OCI-LY3 (cell line): ENCODE data around the gene EPHB1.

Experiments used
- H2AFZ ChIP-seq: fragments of 200-600, 300-600 bp; shearing (Covaris generic); 2 replicates; pipeline ENCODE4 v1.6.0; 2014; ENCODE audit warnings: antibody characterized with exemption, low read depth, low read length
- H3K27ac ChIP-seq: fragments of 200-600, 300-600 bp; sonication (generic); 2 replicates; pipeline ENCODE4 v1.5.1; 2014; ENCODE audit warnings: mild to moderate bottlenecking, low read length, moderate library complexity, mixed read lengths
- H3K27me3 ChIP-seq: fragments of 200-600, 300-600 bp; sonication (generic); 2 replicates; pipeline ENCODE4 v1.6.1; 2014; ENCODE audit warnings: low read depth, low read length, mixed read lengths
- H3K36me3 ChIP-seq: fragments of 200-600, 300-600 bp; sonication (generic); replicated peaks from 2 replicates; pipeline ENCODE3; 2014; ENCODE audit warnings: low read depth, low read length, mixed read lengths
- H3K4me1 ChIP-seq: fragments of 300-600, 200-600 bp; sonication (generic); 2 replicates; pipeline ENCODE4 v1.6.1; 2014; ENCODE audit warnings: low read length, mixed read lengths
- H3K4me2 ChIP-seq: fragments of 200-600, 300-600 bp; sonication (generic); 2 replicates; pipeline ENCODE4 v1.6.1; 2014; ENCODE audit warnings: low read length, mixed read lengths
- H3K4me3 ChIP-seq: fragments of 300-600, 200-600 bp; sonication (generic); 2 replicates; pipeline ENCODE4 v1.5.1; 2014; ENCODE audit warnings: antibody characterized with exemption, mild to moderate bottlenecking, low read length, moderate library complexity
- H3K79me2 ChIP-seq: fragments of 300-600, 200-600 bp; shearing (Covaris generic); 2 replicates; pipeline ENCODE4 v1.6.1; 2014; ENCODE audit warnings: mild to moderate bottlenecking, low read length, mixed read lengths
- H3K9ac ChIP-seq: fragments of 300-600, 200-600 bp; shearing (Covaris generic); 2 replicates; pipeline ENCODE4 v1.6.0; 2014; ENCODE audit warnings: mild to moderate bottlenecking, low read length, moderate library complexity
- H3K9me3 ChIP-seq: fragments of 200-600, 300-600 bp; shearing (Covaris generic); 2 replicates; pipeline ENCODE4 v1.6.1; 2014; ENCODE audit warnings: low read length, mixed read lengths; ENCODE audit not compliant: insufficient read depth
- H4K20me1 ChIP-seq: fragments of 200-600, 300-600 bp; sonication (generic); 2 replicates; pipeline ENCODE4 v1.6.1; 2016; ENCODE audit warnings: low read length, mixed read lengths; ENCODE audit not compliant: insufficient read depth
- EZH2phosphoT487 ChIP-seq: fragments of 200-600 bp; shearing (Covaris generic); IDR thresholded peaks from 2 replicates; pipeline ENCODE4 v1.6.1; 2018; ENCODE audit warnings: antibody characterized with exemption, mixed run types, low read depth
- TF ChIP-seq, protein P1 (sequence below): fragments of 200-600, 300-600 bp; sonication (generic); IDR thresholded peaks from 2 replicates; pipeline ENCODE4 v1.5.1; 2014; ENCODE audit warnings: antibody characterized with exemption, low read length, low read depth

The EPHB1 gene

GRCh38 chr3:134808835-134809234, 13.8 kb downstream of the EPHB1 start:
- no peaks in the 10 kb centered on the region for H3K27me3 ChIP-seq
- H3K79me2 ChIP-seq: peaks cover 100% of the 10 kb centered on the region

GRCh38 chr3:134809427-134810051, 14.5 kb downstream of the EPHB1 start:
- H3K36me3 ChIP-seq: peaks cover 71% of the 10 kb centered on the region
- no peaks in the 10 kb centered on the region for H3K27me3 ChIP-seq

More at GRCh38 chr3:134808835-134809234, 13.8 kb downstream of the EPHB1 start:
- H3K4me2 ChIP-seq: peak overlapping the region; percentile 96
- H4K20me1 ChIP-seq: peaks cover 98% of the 10 kb centered on the region
- H3K9me3 ChIP-seq: no peaks in the 10 kb centered on the region
- peak overlapping the region; percentile 14; the same call in 1 of the 2 replicates for H3K9ac ChIP-seq
- H3K4me1 ChIP-seq: peaks cover 88% of the 10 kb centered on the region
- H3K4me3 ChIP-seq: peak overlapping the region; percentile 43; the same call in 1 of the 2 replicates
- H2AFZ ChIP-seq: no peak overlapping the region
- no peak for TF ChIP-seq EZH2phosphoT487
- TF ChIP-seq, protein P1, sequence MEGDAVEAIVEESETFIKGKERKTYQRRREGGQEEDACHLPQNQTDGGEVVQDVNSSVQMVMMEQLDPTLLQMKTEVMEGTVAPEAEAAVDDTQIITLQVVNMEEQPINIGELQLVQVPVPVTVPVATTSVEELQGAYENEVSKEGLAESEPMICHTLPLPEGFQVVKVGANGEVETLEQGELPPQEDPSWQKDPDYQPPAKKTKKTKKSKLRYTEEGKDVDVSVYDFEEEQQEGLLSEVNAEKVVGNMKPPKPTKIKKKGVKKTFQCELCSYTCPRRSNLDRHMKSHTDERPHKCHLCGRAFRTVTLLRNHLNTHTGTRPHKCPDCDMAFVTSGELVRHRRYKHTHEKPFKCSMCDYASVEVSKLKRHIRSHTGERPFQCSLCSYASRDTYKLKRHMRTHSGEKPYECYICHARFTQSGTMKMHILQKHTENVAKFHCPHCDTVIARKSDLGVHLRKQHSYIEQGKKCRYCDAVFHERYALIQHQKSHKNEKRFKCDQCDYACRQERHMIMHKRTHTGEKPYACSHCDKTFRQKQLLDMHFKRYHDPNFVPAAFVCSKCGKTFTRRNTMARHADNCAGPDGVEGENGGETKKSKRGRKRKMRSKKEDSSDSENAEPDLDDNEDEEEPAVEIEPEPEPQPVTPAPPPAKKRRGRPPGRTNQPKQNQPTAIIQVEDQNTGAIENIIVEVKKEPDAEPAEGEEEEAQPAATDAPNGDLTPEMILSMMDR: no peak
- peak overlapping the region; percentile 98 for H3K27ac ChIP-seq
- peaks cover 71% of the 10 kb centered on the region for H3K36me3 ChIP-seq

DNA sequence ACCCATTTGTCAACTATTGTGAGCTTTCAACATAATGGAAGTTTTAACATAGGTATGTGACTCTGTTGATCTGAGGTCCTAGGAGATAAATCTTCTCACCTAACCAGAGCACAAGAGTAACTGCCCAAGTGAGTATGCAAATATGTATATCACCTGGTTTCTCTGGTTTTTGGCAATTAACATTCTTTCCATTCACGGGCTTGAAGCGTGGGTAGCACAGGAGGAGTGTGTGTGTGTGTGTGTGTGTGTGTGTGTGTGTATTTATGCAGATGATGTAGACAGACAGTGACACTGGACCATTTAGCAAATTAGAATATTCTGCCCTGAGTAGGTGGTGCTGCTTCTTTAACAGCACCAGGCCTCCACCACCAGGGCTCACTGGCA, 15.0 kb downstream of the EPHB1 start:
- no peak for TF ChIP-seq EZH2phosphoT487
- TF ChIP-seq, protein P1: no peak
- H3K79me2 ChIP-seq: peaks cover 100% of the 10 kb centered on the region
- H3K9ac ChIP-seq: peak overlapping the region; percentile 14; the same call in 1 of the 2 replicates
- no peaks in the 10 kb centered on the region for H3K27me3 ChIP-seq
- peaks cover 71% of the 10 kb centered on the region for H3K36me3 ChIP-seq
- H3K4me1 ChIP-seq: peaks cover 88% of the 10 kb centered on the region
- H3K9me3 ChIP-seq: no peaks in the 10 kb centered on the region
- peak overlapping the region; percentile 96 for H3K4me2 ChIP-seq
- H3K27ac ChIP-seq: peak overlapping the region; percentile 98
- no peak overlapping the region for H2AFZ ChIP-seq
- H4K20me1 ChIP-seq: peaks cover 99% of the 10 kb centered on the region
- no peak overlapping the region for H3K4me3 ChIP-seq

More at GRCh38 chr3:134809427-134810051, 14.5 kb downstream of the EPHB1 start:
- peaks cover 99% of the 10 kb centered on the region for H4K20me1 ChIP-seq
- peak overlapping the region; percentile 96 for H3K4me2 ChIP-seq
- H2AFZ ChIP-seq: no peak overlapping the region
- H3K27ac ChIP-seq: peak overlapping the region; percentile 98
- TF ChIP-seq, protein P1: no peak
- no peak for TF ChIP-seq EZH2phosphoT487
- H3K4me1 ChIP-seq: peaks cover 88% of the 10 kb centered on the region
- H3K9me3 ChIP-seq: no peaks in the 10 kb centered on the region
- H3K79me2 ChIP-seq: peaks cover 100% of the 10 kb centered on the region
- no peak overlapping the region for H3K4me3 ChIP-seq
- H3K9ac ChIP-seq: peak overlapping the region; percentile 14; the same call in 1 of the 2 replicates

GRCh38 chr3:134810850-134811249, 15.8 kb downstream of the EPHB1 start:
- H3K36me3 ChIP-seq: peaks cover 67% of the 10 kb centered on the region
- no peak overlapping the region for H3K27ac ChIP-seq
- H4K20me1 ChIP-seq: peaks cover 99% of the 10 kb centered on the region
- H3K9ac ChIP-seq: no peak overlapping the region
- no peak overlapping the region for H3K4me3 ChIP-seq
- TF ChIP-seq, protein P1: no peak
- no peak for TF ChIP-seq EZH2phosphoT487
- no peak overlapping the region for H3K4me2 ChIP-seq
- peaks cover 86% of the 10 kb centered on the region for H3K4me1 ChIP-seq
- H2AFZ ChIP-seq: no peak overlapping the region
- no peaks in the 10 kb centered on the region for H3K9me3 ChIP-seq
- peaks cover 100% of the 10 kb centered on the region for H3K79me2 ChIP-seq
- H3K27me3 ChIP-seq: no peaks in the 10 kb centered on the region
